A549 (cell line): ENCODE data around the gene REX1BD. TPM values are rescaled to one million over a fixed set of nuclear protein-coding genes. Genes with fewer than 3 reads are reported as not detected.
"Not testable (repeated sequence)": the region's sequence is repeated elsewhere in the genome, so short reads cannot be mapped to it uniquely, and the experiment has no call there.

Experiments
- ATAC-seq, 2 experiments: fragments of 200-7000 bp in 1 of 2; fragments of >200 bp in 1 of 2; cut with Nextera tagmentation in 1 of 2; cut with Tn5 transposase in 1 of 2; 3 replicates each; pipeline versions ENCODE4 v1.8.0 to v1.9.1; 2018 to 2020; ENCODE audit warnings: mild to moderate bottlenecking in 1 of 2, moderate library complexity in 1 of 2
- CTCF ChIA-PET: fragments of 300-600 bp; sonication (Branson Sonifier 250); formaldehyde crosslinking; extraction: SDS; loops from one replicate; lab custom pipeline; 2021; ENCODE audit warnings: antibody characterized with exemption, inconsistent platforms; lab: Yijun Ruan, JAX
- POLR2A ChIA-PET: fragments of 350-600 bp; formaldehyde crosslinking; extraction: SDS; loops from one replicate; lab custom pipeline; 2021; ENCODE audit warnings: antibody characterized with exemption, inconsistent platforms; lab: Yijun Ruan, JAX
- DNase-seq, 2 experiments: peaks; one replicate each; pipeline versions ENCODE4 v3.0.0 to v3.0.0-alpha.2; 2011 to 2016; ENCODE audit warnings: low read depth in 1 of 2, low spot score in 1 of 2
- FAIRE-seq: peaks from 2 replicates; lab custom pipeline; 2011; peaks lifted over from hg19 to GRCh38; lab: Jason Lieb, UNC
- H3K27ac ChIP-seq, 2 experiments: fragments of >200 bp; sonication (Bioruptor Twin); formaldehyde crosslinking; 3 replicates each; pipeline ENCODE4 v1.5.1; 2016 to 2017
- H3K4me1 ChIP-seq: fragments of >200 bp; sonication (Bioruptor Twin); formaldehyde crosslinking; 3 replicates; pipeline ENCODE4 v1.6.1; 2016
- H3K4me2 ChIP-seq: fragments of >200 bp; sonication (Bioruptor Twin); formaldehyde crosslinking; 3 replicates; pipeline ENCODE4 v1.6.1; 2016
- H3K4me3 ChIP-seq: fragments of >200 bp; sonication (Bioruptor Twin); formaldehyde crosslinking; 3 replicates; pipeline ENCODE4 v1.5.1; 2016
- H3K9me3 ChIP-seq: fragments of >200 bp; sonication (Bioruptor Twin); formaldehyde crosslinking; 3 replicates; pipeline ENCODE4 v1.6.1; 2016
- CBX2 ChIP-seq: fragments of 200-600 bp; sonication (generic); IDR thresholded peaks from 2 replicates; pipeline ENCODE4 v1.6.1; 2016; ENCODE audit warnings: low read depth, mild to moderate bottlenecking, borderline replicate concordance
- CBX8 ChIP-seq: fragments of 200-600 bp; sonication (generic); IDR thresholded peaks from 2 replicates; pipeline ENCODE4 v1.6.1; 2016
- E2F6 ChIP-seq: IDR thresholded peaks from 2 replicates; pipeline ENCODE4 v1.6.1; 2012; ENCODE audit warnings: low read depth, borderline replicate concordance
- EHMT2 ChIP-seq: fragments of 200-600 bp; sonication (generic); IDR thresholded peaks from 2 replicates; pipeline ENCODE4 v1.6.1; 2016; ENCODE audit warnings: antibody characterized with exemption, low read depth, mild to moderate bottlenecking, moderate library complexity
- ELK1 ChIP-seq: fragments of 150-350 bp; IDR thresholded peaks from 2 replicates; pipeline ENCODE4 v1.6.1; 2014; ENCODE audit warnings: low read depth, mild to moderate bottlenecking, low read length
- FOSB ChIP-seq: fragments of 250-450 bp; sonication (Bioruptor Pico); IDR thresholded peaks from 2 replicates; pipeline ENCODE4 v1.5.0; 2020; ENCODE audit warnings: mild to moderate bottlenecking, moderate library complexity
- FOSL2 ChIP-seq, 2 experiments: fragments of 450-650 bp in 1 of 2; fragments of >200 bp in 1 of 2; sonication (Bioruptor Twin) in 1 of 2; formaldehyde crosslinking; IDR thresholded peaks; 2 replicates each; pipeline versions ENCODE4 v1.5.0 to v1.6.1; 2016 to 2020; ENCODE audit warnings: mild to moderate bottlenecking in 1 of 2, moderate library complexity in 1 of 2
- FOXS1 ChIP-seq: fragments of 250-450 bp; sonication (Bioruptor Pico); IDR thresholded peaks from 2 replicates; pipeline ENCODE4 v1.5.0; 2020; ENCODE audit warnings: mild to moderate bottlenecking, moderate library complexity
- HDAC2 ChIP-seq: fragments of 200-600 bp; sonication (generic); IDR thresholded peaks from 2 replicates; pipeline ENCODE4 v1.6.1; 2016
- HES2 ChIP-seq: fragments of >200 bp; sonication (Bioruptor Twin); formaldehyde crosslinking; IDR thresholded peaks from 2 replicates; pipeline ENCODE4 v1.6.1; 2016
- HMGXB4 ChIP-seq: fragments of 250-450 bp; sonication (Bioruptor Pico); IDR thresholded peaks from 2 replicates; pipeline ENCODE4 v1.5.0; 2021; ENCODE audit warnings: mild to moderate bottlenecking, moderate library complexity, borderline replicate concordance
- HOXB13 ChIP-seq: fragments of 250-450 bp; sonication (Bioruptor Pico); IDR thresholded peaks from 2 replicates; pipeline ENCODE4 v1.5.0; 2020; ENCODE audit warnings: low read depth, mild to moderate bottlenecking, moderate library complexity
- HOXB5 ChIP-seq: fragments of 250-450 bp; sonication (Bioruptor Pico); IDR thresholded peaks from 2 replicates; pipeline ENCODE4 v1.5.0; 2020; ENCODE audit warnings: mild to moderate bottlenecking, moderate library complexity
- JUN ChIP-seq, 2 experiments: fragments of >200 bp; sonication (Bioruptor Twin); formaldehyde crosslinking; IDR thresholded peaks; 2 replicates in 1 of 2; 3 replicates in 1 of 2; pipeline ENCODE4 v1.6.1; 2016 to 2017
- MYC ChIP-seq: IDR thresholded peaks from 2 replicates; pipeline ENCODE4 v1.6.1; 2012; ENCODE audit warnings: mild to moderate bottlenecking, inconsistent platforms, low read length, improper control_type of control experiment, borderline replicate concordance
- NFE2L2 ChIP-seq: fragments of 150-350 bp; conservative IDR thresholded peaks from 2 replicates; pipeline ENCODE4 v1.6.1; 2014; ENCODE audit warnings: low read length
- NPAS2 ChIP-seq: fragments of 250-450 bp; sonication (Bioruptor Pico); IDR thresholded peaks from 2 replicates; pipeline ENCODE4 v1.8.0; 2022; ENCODE audit warnings: mild to moderate bottlenecking, moderate library complexity, borderline replicate concordance
- PBX3 ChIP-seq: IDR thresholded peaks from 2 replicates; pipeline ENCODE4 v1.6.1; 2012
- PHF8 ChIP-seq: fragments of 200-600 bp; sonication (generic); IDR thresholded peaks from 2 replicates; pipeline ENCODE4 v1.6.1; 2016; ENCODE audit warnings: low read depth, mild to moderate bottlenecking, antibody characterized with exemption, moderate library complexity, borderline replicate concordance
- POLR2AphosphoS2 ChIP-seq: conservative IDR thresholded peaks from 2 replicates; pipeline ENCODE4 v1.6.1; 2012; ENCODE audit warnings: low read length, improper control_type of control experiment, inconsistent platforms
- RCOR1 ChIP-seq: fragments of 150-350 bp; IDR thresholded peaks from 2 replicates; pipeline ENCODE4 v1.6.1; 2014; ENCODE audit warnings: antibody characterized with exemption, low read length, low read depth
- RFX5 ChIP-seq: fragments of 450-650 bp; IDR thresholded peaks from 2 replicates; pipeline ENCODE4 v1.7.1; 2014; ENCODE audit warnings: antibody characterized with exemption, mild to moderate bottlenecking, moderate library complexity
- TP53 ChIP-seq: fragments of 250-450 bp; sonication (Bioruptor Pico); IDR thresholded peaks from 2 replicates; pipeline ENCODE4 v1.5.0; 2021; ENCODE audit warnings: mild to moderate bottlenecking, moderate library complexity
- ZFP36 ChIP-seq: fragments of 450-650 bp; IDR thresholded peaks from 2 replicates; pipeline ENCODE4 v1.6.1; 2014; ENCODE audit warnings: borderline replicate concordance; ENCODE audit not compliant: partially characterized antibody
- WGBS: methylation state at CpG from one replicate; pipeline ENCODE4 v1.1.6; 2017; ENCODE audit errors: missing lambda C conversion rate; 5-methylcytosine and 5-hydroxymethylcytosine counted together
- polyA plus RNA-seq, 4 experiments: library from polyadenylated mRNA; depleted of rRNA in 3 of 4; stranded (reverse); fragments of >200 nt; fragmentation: RNase III in 1 of 4; extraction: RNeasy Plus Mini Kit Qiagen cat#74134 plus additional on column Dnase treatment in 1 of 4; gene quantifications; 2 replicates in 3 of 4; 3 replicates in 1 of 4; pipeline ENCODE4 v1.2.3, GENCODE V29; 2011 to 2017

REX1BD gene
- polyA plus RNA-seq, 2 of the 4 experiments (the other 2 are of a cell fraction), result 23.1 to 47.3 TPM

GRCh38 chr19:18599485-18599884, 10.9 kb downstream of the REX1BD start (continued):
- TF ChIP-seq HMGXB4 (no peak), ZFP36 (no peak), POLR2AphosphoS2 (no peak), PBX3 (no peak), JUN (IDR thresholded peaks at IDR 0.05) (no peak)

GRCh38 chr19:18600692-18601397, 12.2 kb downstream of the REX1BD start:
- FAIRE-seq, H3K4me2 ChIP-seq, H3K9me3 ChIP-seq, H3K4me3 ChIP-seq, H3K4me1 ChIP-seq, H3K27ac ChIP-seq, DNase-seq, ATAC-seq, POLR2A ChIA-PET: not testable (repeated sequence)
- WGBS, result 86% methylated on average over 15 of the region's 15 CpGs
- CTCF ChIA-PET, result interaction anchor here (3.8 kb wide), 1 partner anchor 246 kb away, joined by 13 read pairs; no protein-coding TSS in a partner anchor

GRCh38 chr19:18601875-18602274, 13.3 kb downstream of the REX1BD start:
- no peaks in the 10 kb centered on the region for H3K9me3 ChIP-seq
- DNase-seq, result no peak
- FAIRE-seq, result no peak
- no peak for ATAC-seq
- H3K27ac ChIP-seq, result no peak overlapping the region
- TF ChIP-seq CBX2 (no peak), MYC (no peak), TP53 (CRISPR knock-in tag) (no peak), FOSL2 (IDR thresholded peaks at IDR 0.05) (no peak), FOSL2 (CRISPR knock-in tag; IDR thresholded peaks at IDR 0.05) (no peak), FOXS1 (CRISPR knock-in tag) (no peak), FOSB (CRISPR knock-in tag) (no peak), POLR2AphosphoS2 (no peak), ELK1 (no peak), EHMT2 (no peak), HES2 (no peak), RFX5 (no peak), HDAC2 (no peak), HOXB5 (CRISPR knock-in tag) (no peak), E2F6 (no peak), NPAS2 (no peak), PHF8 (no peak), NFE2L2 (no peak), HOXB13 (CRISPR knock-in tag) (no peak), RCOR1 (no peak), CBX8 (no peak)
- no peak overlapping the region for H3K4me3 ChIP-seq
- WGBS, result 92% methylated on average over 4 of the region's 4 CpGs
- CTCF ChIA-PET, result interaction anchor here (1.5 kb wide), 1 partner anchor 139 kb away, joined by 4 read pairs; no protein-coding TSS in a partner anchor
- POLR2A ChIA-PET, result no interaction called here
- no peak overlapping the region for H3K4me2 ChIP-seq
- H3K4me1 ChIP-seq, result peaks cover 4% of the 10 kb centered on the region; the same call in 1 of the 3 replicates
